Measurements from ENCODE around the gene ASXL2.
"Not testable (repeated sequence)": the region's sequence is repeated elsewhere in the genome, so short reads cannot be mapped to it uniquely, and the experiment has no call there.

ASXL2 gene

GRCh38 chr2:25711675-25712354 is 166.5 kb downstream of the ASXL2 start:
- no peak for TF ChIP-seq CTCF (conservative IDR thresholded peaks at IDR 0.05; ENCODE audit: low read depth, low read length)
- peak; percentile 34 for DNase-seq (ENCODE audit: low read depth)
- H3K4me3 ChIP-seq (ENCODE audit: low read length): peak overlapping the region; percentile 21

GRCh38 chr2:25710750-25711149 is 167.5 kb downstream of the ASXL2 start:
- no peak overlapping the region for H3K4me3 ChIP-seq (ENCODE audit: low read length)
- no peak for DNase-seq (ENCODE audit: low read depth)
- TF ChIP-seq CTCF (conservative IDR thresholded peaks at IDR 0.05; ENCODE audit: low read depth, low read length): no peak

GRCh38 chr2:25709349-25709748 is 168.9 kb downstream of the ASXL2 start:
- no peak overlapping the region for H3K4me3 ChIP-seq (ENCODE audit: low read length)
- no peak for DNase-seq (ENCODE audit: low read depth)
- no peak for TF ChIP-seq CTCF (conservative IDR thresholded peaks at IDR 0.05; ENCODE audit: low read depth, low read length)

GRCh38 chr2:25707927-25708590 is 170.2 kb downstream of the ASXL2 start:
- no peak for DNase-seq (ENCODE audit: low read depth)
- H3K4me3 ChIP-seq (ENCODE audit: low read length): no peak overlapping the region
- no peak for TF ChIP-seq CTCF (conservative IDR thresholded peaks at IDR 0.05; ENCODE audit: low read depth, low read length)

- H3K4me3 ChIP-seq (ENCODE audit: low read length); DNase-seq (ENCODE audit: low read depth): not testable (repeated sequence)
Observed at GRCh38 chr2:25705575-25705974, 172.7 kb downstream of the ASXL2 start.

DNA sequence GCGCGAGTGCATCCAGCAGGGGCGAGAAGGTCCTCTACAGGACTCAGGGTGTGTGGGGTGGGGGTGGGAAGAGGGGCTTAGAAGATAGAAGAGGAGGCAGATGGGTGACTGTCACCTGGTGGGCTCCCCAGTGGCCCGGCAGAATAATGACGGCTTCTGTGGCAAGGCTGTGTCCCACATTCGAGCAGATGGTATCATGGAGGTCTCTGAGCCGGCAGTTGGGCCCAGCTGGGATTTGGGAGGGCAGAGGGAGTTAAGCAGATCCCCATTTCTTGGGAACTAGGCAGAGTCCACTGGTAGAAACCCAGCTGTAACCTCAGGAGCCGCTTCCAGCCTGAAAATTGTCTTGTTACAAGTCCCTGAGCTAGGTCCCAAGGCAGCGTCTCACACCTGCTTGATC is 176.5 kb downstream of the ASXL2 start:
- H3K4me3 ChIP-seq (ENCODE audit: low read length): no peak overlapping the region
- no peak for TF ChIP-seq CTCF (conservative IDR thresholded peaks at IDR 0.05; ENCODE audit: low read depth, low read length)
- no peak for DNase-seq (ENCODE audit: low read depth)

GRCh38 chr2:25700221-25700660 is 178.0 kb downstream of the ASXL2 start:
- TF ChIP-seq CTCF (conservative IDR thresholded peaks at IDR 0.05; ENCODE audit: low read depth, low read length): peak; percentile 88
- no peak for DNase-seq (ENCODE audit: low read depth)
- H3K4me3 ChIP-seq (ENCODE audit: low read length): no peak overlapping the region

All from retinal pigment epithelial cell (primary cell).